HCT116 (cell line): ENCODE measurements around the gene FBLN7. TPM values are rescaled to one million over a fixed set of nuclear protein-coding genes. Genes with fewer than 3 reads are reported as not detected.

Experiments
- ATAC-seq: fragments of 200-7000 bp; cut with Tn5 transposase; 2 replicates; pipeline ENCODE4 v1.9.1; 2020; ENCODE audit warnings: mild to moderate bottlenecking, moderate library complexity
- BruUV-seq: library from RNA; stranded (reverse); fragments of 400-500 nt; replicated peaks from 2 replicates; lab custom pipeline; 2021; lab: Mats Ljungman, UMichigan
- CTCF ChIA-PET: fragments of 300-600 bp; sonication (Branson Sonifier 250); formaldehyde crosslinking; loops from one replicate; lab custom pipeline; 2021; ENCODE audit warnings: antibody characterized with exemption; lab: Charles Lee
- POLR2A ChIA-PET: fragments of 300-600, 350-600 bp; sonication (Branson Sonifier 250); formaldehyde crosslinking; loops from one replicate; lab custom pipeline; 2021; ENCODE audit warnings: antibody characterized with exemption; lab: Charles Lee
- RAD21 ChIA-PET, 2 experiments: fragments of 300-600 bp; sonication (Branson Sonifier 250); formaldehyde crosslinking; loops; one replicate each; lab custom pipeline; 2023; ENCODE audit warnings: low total read pairs in 2 of 2; ENCODE audit not compliant: uncharacterized antibody in 2 of 2, unreplicated experiment in 2 of 2, low non-redundant PET in 1 of 2; lab: Charles Lee
- DNase-seq: peaks from one replicate; pipeline ENCODE4 v3.0.0-alpha.2; 2010; ENCODE audit warnings: low read depth, low spot score
- H2AFZ ChIP-seq: fragments of 200-600 bp; shearing (Covaris generic), sonication (generic); 2 replicates; pipeline ENCODE4 v1.6.1; 2017; ENCODE audit warnings: low read depth, mixed run types, mixed read lengths, antibody characterized with exemption, low read length; ENCODE audit not compliant: poor library complexity, severe bottlenecking
- H3K27ac ChIP-seq: 2 replicates; pipeline ENCODE4 v1.5.1; 2012; ENCODE audit warnings: low read depth, low read length
- H3K27me3 ChIP-seq: fragments of 200-600 bp; sonication (generic); 2 replicates; pipeline ENCODE4 v1.6.1; 2016; ENCODE audit warnings: mixed run types, low read length, mixed read lengths; ENCODE audit not compliant: insufficient read depth
- H3K36me3 ChIP-seq, 2 experiments: fragments of 200-500 bp in 1 of 2; fragments of 200-600 bp in 1 of 2; sonication (Bioruptor generic) in 1 of 2; sonication (generic) in 1 of 2; 2 replicates each; pipeline versions ENCODE4 v1.5.1 to v1.6.1; 2014 to 2016; ENCODE audit warnings: low read length in 2 of 2, inconsistent platforms in 1 of 2, mixed read lengths in 1 of 2, mixed run types in 1 of 2; ENCODE audit not compliant: insufficient read depth in 2 of 2, control insufficient read depth in 1 of 2
- H3K4me1 ChIP-seq, 2 experiments: fragments of 200-600 bp in 1 of 2; sonication (generic) in 1 of 2; 2 replicates each; pipeline versions ENCODE4 v1.5.1 to v1.6.1; 2012 to 2017; ENCODE audit warnings: low read length in 2 of 2, inconsistent platforms in 1 of 2, mild to moderate bottlenecking in 1 of 2, mixed read lengths in 1 of 2, mixed run types in 1 of 2, moderate library complexity in 1 of 2; ENCODE audit not compliant: insufficient read depth in 2 of 2, control insufficient read depth in 1 of 2
- H3K4me2 ChIP-seq: fragments of 200-600 bp; sonication (generic); 2 replicates; pipeline ENCODE4 v1.6.1; 2017; ENCODE audit warnings: mixed run types, low read length, mixed read lengths
- H3K4me3 ChIP-seq, 2 experiments: fragments of 200-600 bp in 1 of 2; sonication (generic) in 1 of 2; replicated peaks in 1 of 2; 2 replicates each; pipeline ENCODE4 v1.5.1; 2011 to 2016; ENCODE audit warnings: low read length in 2 of 2, control low read depth in 1 of 2, low read depth in 1 of 2, mild to moderate bottlenecking in 1 of 2, mixed read lengths in 1 of 2, mixed run types in 1 of 2
- H3K79me2 ChIP-seq: fragments of 200-600 bp; sonication (generic); 2 replicates; pipeline ENCODE4 v1.6.1; 2017; ENCODE audit warnings: mild to moderate bottlenecking, mixed run types, low read length, moderate library complexity, mixed read lengths; ENCODE audit not compliant: insufficient read depth
- H3K9ac ChIP-seq: fragments of 200-600 bp; sonication (generic); 2 replicates; pipeline ENCODE4 v1.6.1; 2016; ENCODE audit warnings: low read length, mixed read lengths
- H3K9me2 ChIP-seq: fragments of 200-600 bp; sonication (generic), shearing (Covaris generic); 2 replicates; pipeline ENCODE4 v1.6.1; 2017; ENCODE audit warnings: mixed run types, mild to moderate bottlenecking, moderate library complexity; ENCODE audit not compliant: insufficient read depth
- H3K9me3 ChIP-seq, 2 experiments: fragments of 200-500 bp in 1 of 2; fragments of 200-600 bp in 1 of 2; sonication (Bioruptor generic) in 1 of 2; sonication (generic) in 1 of 2; 2 replicates each; pipeline ENCODE4 v1.6.1; 2014 to 2017; ENCODE audit warnings: low read length in 2 of 2, mixed read lengths in 2 of 2, inconsistent platforms in 1 of 2, low read depth in 1 of 2, mild to moderate bottlenecking in 1 of 2, mixed run types in 1 of 2, moderate library complexity in 1 of 2; ENCODE audit not compliant: control insufficient read depth in 1 of 2, insufficient read depth in 1 of 2
- H4K20me1 ChIP-seq: fragments of 200-600 bp; sonication (generic), shearing (Covaris generic); 2 replicates; pipeline ENCODE4 v1.6.1; 2017; ENCODE audit warnings: mixed run types, mild to moderate bottlenecking, moderate library complexity; ENCODE audit not compliant: insufficient read depth
- ATF3 ChIP-seq: IDR thresholded peaks from 2 replicates; pipeline ENCODE4 v1.6.1; 2012
- CEBPB ChIP-seq: IDR thresholded peaks from 2 replicates; pipeline ENCODE4 v1.6.1; 2012; ENCODE audit warnings: low read depth
- CTCF ChIP-seq, 3 experiments: fragments of 200-600 bp in 1 of 3; sonication (generic) in 1 of 3; IDR thresholded peaks in 2 of 3; conservative IDR thresholded peaks in 1 of 3; 2 replicates each; pipeline ENCODE4 v1.5.1; 2012 to 2017; ENCODE audit warnings: low read depth in 2 of 3, low read length in 2 of 3, antibody characterized with exemption in 1 of 3, borderline replicate concordance in 1 of 3, control low read depth in 1 of 3, mild to moderate bottlenecking in 1 of 3, mixed read lengths in 1 of 3, mixed run types in 1 of 3, moderate library complexity in 1 of 3; ENCODE audit not compliant: insufficient read depth in 1 of 3
- EGR1 ChIP-seq: IDR thresholded peaks from 2 replicates; pipeline ENCODE4 v1.6.1; 2012; ENCODE audit warnings: low read depth
- ELF1 ChIP-seq: IDR thresholded peaks from 2 replicates; pipeline ENCODE4 v1.6.1; 2012; ENCODE audit warnings: low read depth, borderline replicate concordance
- EZH2 ChIP-seq: fragments of 200-600 bp; sonication (generic); IDR thresholded peaks from 2 replicates; pipeline ENCODE4 v1.6.1; 2017; ENCODE audit warnings: antibody characterized with exemption, mixed run types
- EZH2phosphoT487 ChIP-seq: fragments of 200-600 bp; IDR thresholded peaks from 2 replicates; pipeline ENCODE4 v1.6.1; 2018; ENCODE audit warnings: antibody characterized with exemption, borderline replicate concordance
- FOSL1 ChIP-seq: IDR thresholded peaks from 2 replicates; pipeline ENCODE4 v1.6.1; 2012; ENCODE audit warnings: low read depth
- JUND ChIP-seq: IDR thresholded peaks from 2 replicates; pipeline ENCODE4 v1.6.1; 2012
- MAX ChIP-seq: IDR thresholded peaks from 2 replicates; pipeline ENCODE4 v1.6.1; 2012
- POLR2A ChIP-seq: IDR thresholded peaks from 2 replicates; pipeline ENCODE4 v1.7.0; 2011; ENCODE audit warnings: borderline replicate concordance; ENCODE audit not compliant: insufficient read depth, insufficient read length; ENCODE audit errors: extremely low read depth
- POLR2AphosphoS5 ChIP-seq: IDR thresholded peaks from 2 replicates; pipeline ENCODE4 v1.6.1; 2011; ENCODE audit warnings: mild to moderate bottlenecking, low read depth, low read length, moderate library complexity
- RAD21 ChIP-seq: IDR thresholded peaks from 2 replicates; pipeline ENCODE4 v1.6.1; 2012; ENCODE audit warnings: low read depth, mild to moderate bottlenecking
- REST ChIP-seq: IDR thresholded peaks from 2 replicates; pipeline ENCODE4 v1.6.1; 2012; ENCODE audit warnings: low read depth
- SIN3A ChIP-seq: IDR thresholded peaks from 2 replicates; pipeline ENCODE4 v1.6.1; 2012; ENCODE audit warnings: low read depth
- SP1 ChIP-seq: IDR thresholded peaks from 2 replicates; pipeline ENCODE4 v1.6.1; 2012; ENCODE audit warnings: low read depth
- SRF ChIP-seq: IDR thresholded peaks from 2 replicates; pipeline ENCODE4 v1.6.1; 2012; ENCODE audit warnings: low read depth
- YY1 ChIP-seq: IDR thresholded peaks from 2 replicates; pipeline ENCODE4 v1.6.1; 2011; ENCODE audit warnings: low read length, low read depth, moderate library complexity, mild to moderate bottlenecking; ENCODE audit not compliant: insufficient replicate concordance; ENCODE audit errors: extremely low read depth
- ZFX ChIP-seq: fragments of 450-650 bp; IDR thresholded peaks from 2 replicates; pipeline ENCODE4 v1.6.1; 2017
- ZNF274 ChIP-seq: fragments of 200-500 bp; sonication (Bioruptor generic); IDR thresholded peaks from 2 replicates; pipeline ENCODE4 v1.6.1; 2014; ENCODE audit warnings: mild to moderate bottlenecking, low read depth, low read length, inconsistent platforms
- intact Hi-C: fragments of 100-400 bp; cut with micrococcal nuclease; formaldehyde crosslinking; loops from 2 replicates; pipeline ENCODE4 v1.10.0; 2022
- total RNA-seq: library from RNA; stranded (reverse); gene quantifications from one replicate; pipeline ENCODE4 v1.2.1, GENCODE V29; 2021; ENCODE audit not compliant: unreplicated experiment

Gene FBLN7
- total RNA-seq, 1 experiment from 2014 or later: 0.34 TPM

GRCh38 chr2:112165296-112165695, 27.1 kb downstream of the FBLN7 start:
- Histone ChIP-seq H2AFZ (no peak overlapping the region), H3K27me3 (no peaks in the 10 kb centered on the region), H3K27ac (no peak overlapping the region), H3K79me2 (no peaks in the 10 kb centered on the region), H3K36me3 (no peaks in the 10 kb centered on the region), H3K4me3 (no peak overlapping the region), H4K20me1 (no peaks in the 10 kb centered on the region), H3K4me1 (no peaks in the 10 kb centered on the region), H3K4me2 (no peak overlapping the region), H3K9me2 (no peaks in the 10 kb centered on the region), H3K9ac (no peak overlapping the region), H3K9me3 (no peaks in the 10 kb centered on the region)
- POLR2A ChIA-PET: no interaction called here
- CTCF ChIA-PET: no interaction called here
- no peak for DNase-seq
- no peak for TF ChIP-seq POLR2A
- no peak for TF ChIP-seq ZNF274
- TF ChIP-seq REST: no peak
- TF ChIP-seq CEBPB: no peak
- no peak for TF ChIP-seq RAD21
- TF ChIP-seq FOSL1: no peak
- TF ChIP-seq SIN3A: no peak
- no peak for TF ChIP-seq MAX
- no peak for TF ChIP-seq EZH2phosphoT487
- TF ChIP-seq CTCF (IDR thresholded peaks at IDR 0.05 in 2 of 3, conservative IDR thresholded peaks at IDR 0.05 in 1 of 3; ENCODE audit: borderline replicate concordance in 1 of 3, insufficient read depth in 1 of 3, low read depth in 2 of 3, low read length in 2 of 3): no peak
- no peak for TF ChIP-seq YY1
- TF ChIP-seq SRF: no peak
- no peak for TF ChIP-seq ZFX
- no peak for TF ChIP-seq SP1
- TF ChIP-seq EZH2: no peak
- TF ChIP-seq JUND: no peak
- TF ChIP-seq POLR2AphosphoS5: no peak
- TF ChIP-seq ELF1: no peak
- no peak for TF ChIP-seq ATF3
- TF ChIP-seq EGR1: no peak
- RAD21 ChIA-PET: no interaction called here
- intact Hi-C loops: no loop called here
- no peak for ATAC-seq
- no TSS peak for BruUV-seq
